Rectal smooth muscle tissue (tissue), 1 donor: Measurements from ENCODE around the gene MSS51.

Source experiments
- H3K27ac ChIP-seq: one replicate; pipeline ENCODE4 v1.7.0; 2013; ENCODE audit warnings: low read depth, low read length, inconsistent platforms
- H3K27me3 ChIP-seq: one replicate; pipeline ENCODE4 v1.7.0; 2013; ENCODE audit warnings: low read length; ENCODE audit not compliant: control insufficient read depth, insufficient read depth
- H3K36me3 ChIP-seq: one replicate; pipeline ENCODE4 v1.7.0; 2013; ENCODE audit warnings: low read length; ENCODE audit not compliant: control insufficient read depth, insufficient read depth
- H3K4me1 ChIP-seq: one replicate; pipeline ENCODE4 v1.7.0; 2013; ENCODE audit warnings: low read length; ENCODE audit not compliant: control insufficient read depth, insufficient read depth
- H3K4me3 ChIP-seq: one replicate; pipeline ENCODE4 v1.7.0; 2013; ENCODE audit warnings: low read length
- H3K9ac ChIP-seq: one replicate; pipeline ENCODE4 v1.7.0; 2013; ENCODE audit warnings: low read length

MSS51 gene

GRCh38 chr10:73386583-73386982, 46.8 kb downstream of the MSS51 start:
- H3K27ac ChIP-seq, result no peak overlapping the region

GRCh38 chr10:73379064-73379748, 54.2 kb downstream of the MSS51 start:
- no peaks in the 10 kb centered on the region for H3K27me3 ChIP-seq
- H3K4me3 ChIP-seq, result no peak overlapping the region
- no peak overlapping the region for H3K27ac ChIP-seq
- H3K9ac ChIP-seq, result no peak overlapping the region
- peaks cover 31% of the 10 kb centered on the region for H3K36me3 ChIP-seq
- no peaks in the 10 kb centered on the region for H3K4me1 ChIP-seq

More at GRCh38 chr10:73386583-73386982, 46.8 kb downstream of the MSS51 start:
- Histone ChIP-seq H3K9ac (no peak overlapping the region), H3K4me1 (no peaks in the 10 kb centered on the region), H3K36me3 (peaks cover 22% of the 10 kb centered on the region), H3K4me3 (no peak overlapping the region), H3K27me3 (no peaks in the 10 kb centered on the region)

- H3K36me3 ChIP-seq, result peaks cover 20% of the 10 kb centered on the region
These were observed 56.7 kb downstream of the MSS51 start for GRCh38 chr10:73376679-73377078.

More at GRCh38 chr10:73376679-73377078, 56.7 kb downstream of the MSS51 start:
- H3K27me3 ChIP-seq, result no peaks in the 10 kb centered on the region
- no peaks in the 10 kb centered on the region for H3K4me1 ChIP-seq
- no peak overlapping the region for H3K27ac ChIP-seq
- H3K4me3 ChIP-seq, result no peak overlapping the region
- H3K9ac ChIP-seq, result no peak overlapping the region
